Neural crest cell (in vitro differentiated cells): ENCODE results near the gene PLA2G4C. TPM values are rescaled to one million over a fixed set of nuclear protein-coding genes. Genes with fewer than 3 reads are reported as not detected.

Source experiments
- DNase-seq: peaks from one replicate; pipeline ENCODE4 v3.0.0; 2021; ENCODE audit warnings: low read depth, mixed read lengths, low spot score
- H3K27ac Mint-ChIP-seq: one replicate; pipeline ENCODE4 v1.8.0; 2021; ENCODE audit warnings: mild to moderate bottlenecking, mixed read lengths; ENCODE audit not compliant: unreplicated experiment
- H3K27me3 Mint-ChIP-seq: 2 replicates; pipeline ENCODE4 v1.8.0; 2021; ENCODE audit warnings: low read depth, mild to moderate bottlenecking, mixed read lengths
- H3K36me3 Mint-ChIP-seq: 2 replicates; pipeline ENCODE4 v1.8.0; 2021; ENCODE audit warnings: low read depth, mild to moderate bottlenecking, mixed read lengths
- H3K4me1 Mint-ChIP-seq: 2 replicates; pipeline ENCODE4 v1.8.0; 2021; ENCODE audit warnings: mixed read lengths
- H3K4me3 Mint-ChIP-seq: one replicate; pipeline ENCODE4 v1.8.0; 2021; ENCODE audit warnings: mild to moderate bottlenecking, mixed read lengths
- H3K9me3 Mint-ChIP-seq: 2 replicates; pipeline ENCODE4 v1.8.0; 2021; ENCODE audit warnings: mixed read lengths
- total RNA-seq: library from RNA; stranded (reverse); gene quantifications from 2 replicates; pipeline ENCODE4 v1.2.1, GENCODE V29; 2021
- TF ChIP-seq, protein P1 (sequence below): fragments of 200-600 bp; sonication (generic); conservative IDR thresholded peaks from 2 replicates; pipeline ENCODE4 v1.5.0; 2021; ENCODE audit warnings: antibody characterized with exemption, mild to moderate bottlenecking

Gene PLA2G4C
- total RNA-seq, 1 donor from 2014 or later, result 2.0 TPM

DNA sequence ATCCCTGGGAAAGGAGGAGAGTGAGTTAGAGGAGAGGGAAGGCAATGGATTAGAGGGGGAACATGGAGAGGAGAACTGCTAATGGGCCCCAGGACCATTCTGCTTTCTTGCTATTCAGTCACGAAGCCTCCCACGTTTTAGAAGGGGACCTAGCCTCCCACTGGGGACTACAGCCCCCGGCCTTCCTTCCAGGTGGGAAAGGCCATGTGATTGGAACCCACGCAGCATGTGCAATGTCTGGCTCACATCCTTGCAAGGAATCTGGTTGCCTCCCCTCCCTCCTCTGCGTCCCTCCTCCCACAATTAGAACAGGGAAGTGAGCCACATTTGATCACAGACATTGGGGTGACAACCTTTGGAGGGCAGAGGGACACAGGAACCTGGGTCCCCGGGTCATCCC lies 22.5 kb upstream of the PLA2G4C start:
- Mint-ChIP-seq H3K27me3 (no peaks in the 10 kb centered on the region), H3K36me3 (peaks cover 16% of the 10 kb centered on the region), H3K4me3 (no peak overlapping the region), H3K4me1 (no peaks in the 10 kb centered on the region), H3K27ac (no peak overlapping the region), H3K9me3 (no peaks in the 10 kb centered on the region)
- no peak for DNase-seq
- TF ChIP-seq, protein P1, sequence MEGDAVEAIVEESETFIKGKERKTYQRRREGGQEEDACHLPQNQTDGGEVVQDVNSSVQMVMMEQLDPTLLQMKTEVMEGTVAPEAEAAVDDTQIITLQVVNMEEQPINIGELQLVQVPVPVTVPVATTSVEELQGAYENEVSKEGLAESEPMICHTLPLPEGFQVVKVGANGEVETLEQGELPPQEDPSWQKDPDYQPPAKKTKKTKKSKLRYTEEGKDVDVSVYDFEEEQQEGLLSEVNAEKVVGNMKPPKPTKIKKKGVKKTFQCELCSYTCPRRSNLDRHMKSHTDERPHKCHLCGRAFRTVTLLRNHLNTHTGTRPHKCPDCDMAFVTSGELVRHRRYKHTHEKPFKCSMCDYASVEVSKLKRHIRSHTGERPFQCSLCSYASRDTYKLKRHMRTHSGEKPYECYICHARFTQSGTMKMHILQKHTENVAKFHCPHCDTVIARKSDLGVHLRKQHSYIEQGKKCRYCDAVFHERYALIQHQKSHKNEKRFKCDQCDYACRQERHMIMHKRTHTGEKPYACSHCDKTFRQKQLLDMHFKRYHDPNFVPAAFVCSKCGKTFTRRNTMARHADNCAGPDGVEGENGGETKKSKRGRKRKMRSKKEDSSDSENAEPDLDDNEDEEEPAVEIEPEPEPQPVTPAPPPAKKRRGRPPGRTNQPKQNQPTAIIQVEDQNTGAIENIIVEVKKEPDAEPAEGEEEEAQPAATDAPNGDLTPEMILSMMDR, result no peak

DNA sequence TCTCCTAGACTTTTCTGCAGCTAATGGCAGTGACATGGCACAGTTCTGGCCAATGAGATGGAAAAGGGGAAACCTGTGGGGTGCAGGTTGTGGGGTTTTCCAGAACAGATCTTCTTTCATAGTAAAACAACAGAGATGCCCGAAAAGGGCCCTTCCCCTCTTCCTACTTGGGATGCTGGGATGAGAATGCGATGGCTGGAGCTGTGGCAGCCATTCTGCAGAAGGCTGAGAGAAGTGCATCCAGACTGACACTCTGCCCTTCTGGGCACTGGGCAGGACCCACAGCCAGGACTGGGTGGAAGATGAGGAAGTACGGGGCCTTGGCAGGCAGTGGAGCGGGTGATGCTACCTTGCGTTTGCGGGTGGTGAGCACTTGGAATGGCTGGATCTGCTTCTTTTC lies 16.9 kb upstream of the PLA2G4C start:
- Mint-ChIP-seq H3K9me3 (no peaks in the 10 kb centered on the region), H3K4me1 (peaks cover 14% of the 10 kb centered on the region), H3K27ac (no peak overlapping the region), H3K36me3 (peaks cover 38% of the 10 kb centered on the region), H3K4me3 (no peak overlapping the region), H3K27me3 (no peaks in the 10 kb centered on the region)
- TF ChIP-seq, protein P1, result no peak
- no peak for DNase-seq

DNA sequence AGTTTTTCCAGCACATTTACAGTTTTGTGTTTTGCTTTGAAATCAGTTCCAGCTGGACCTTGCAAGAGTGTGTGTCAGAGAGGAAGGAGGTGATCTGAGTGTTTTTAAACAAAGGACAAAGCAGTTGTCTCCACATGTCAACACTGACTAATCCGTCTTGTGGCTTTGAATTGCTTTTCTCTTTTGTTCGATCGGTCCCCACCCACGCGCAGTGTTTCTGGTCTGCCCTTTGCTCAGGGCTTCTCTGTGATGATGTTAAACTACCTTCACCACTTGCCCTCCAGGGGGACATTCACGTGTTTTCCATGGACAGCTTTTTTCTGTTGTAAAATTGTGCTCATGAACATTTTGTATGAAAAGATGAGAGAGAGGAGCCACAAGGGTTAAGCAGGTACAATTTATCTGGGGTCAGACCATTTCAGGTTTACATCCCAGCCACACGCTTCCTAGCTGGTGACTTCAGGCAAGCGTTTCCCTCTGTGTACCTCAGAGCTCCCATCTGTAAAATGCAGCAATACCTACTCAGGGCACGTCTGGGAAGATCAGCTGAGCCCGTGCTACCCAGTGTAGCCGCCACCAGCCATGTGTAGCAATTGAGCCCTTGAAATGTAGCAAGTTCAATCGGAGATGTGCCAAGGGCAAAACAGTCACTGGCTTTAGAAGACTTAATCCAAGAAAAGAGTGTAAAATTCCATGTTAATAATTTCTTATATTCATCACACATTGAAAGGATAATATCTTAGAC lies 13.5 kb upstream of the PLA2G4C start:
- Mint-ChIP-seq H3K4me1 (peaks cover 22% of the 10 kb centered on the region), H3K27ac (peak overlapping the region; percentile 30)

DNA sequence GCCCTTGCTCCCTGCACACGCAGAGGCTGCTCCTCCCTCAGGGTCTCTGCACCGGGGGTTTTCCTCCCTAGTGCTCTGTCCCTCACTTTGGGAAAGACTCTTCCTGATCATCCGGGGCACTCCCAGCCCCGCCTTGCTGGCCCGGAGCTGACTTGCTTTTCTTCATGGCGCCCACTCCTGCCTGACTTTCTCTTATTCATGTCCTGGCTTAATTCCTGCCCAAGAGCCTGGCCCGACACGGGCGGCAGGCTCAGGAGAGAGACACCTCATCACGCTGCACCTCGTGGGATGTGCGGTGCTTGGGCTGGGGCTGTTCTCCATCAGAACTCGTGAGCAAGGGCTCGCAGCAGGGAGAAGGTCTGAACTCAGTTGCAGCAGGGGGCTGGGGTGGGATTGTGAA lies 11.8 kb upstream of the PLA2G4C start:
- Mint-ChIP-seq H3K36me3 (peaks cover 41% of the 10 kb centered on the region), H3K4me3 (no peak overlapping the region), H3K9me3 (no peaks in the 10 kb centered on the region), H3K27me3 (peaks cover 2% of the 10 kb centered on the region), H3K4me1 (peaks cover 22% of the 10 kb centered on the region), H3K27ac (no peak overlapping the region)
- DNase-seq, result no peak
- TF ChIP-seq, protein P1, result no peak

More for the DNA sequence above, 13.5 kb upstream of the PLA2G4C start:
- peaks cover 47% of the 10 kb centered on the region for H3K36me3 Mint-ChIP-seq
- peaks cover 2% of the 10 kb centered on the region for H3K27me3 Mint-ChIP-seq
- DNase-seq, result peak; percentile 32
- H3K4me3 Mint-ChIP-seq, result no peak overlapping the region
- TF ChIP-seq, protein P1, result peak; percentile 50
- H3K9me3 Mint-ChIP-seq, result no peaks in the 10 kb centered on the region

DNA sequence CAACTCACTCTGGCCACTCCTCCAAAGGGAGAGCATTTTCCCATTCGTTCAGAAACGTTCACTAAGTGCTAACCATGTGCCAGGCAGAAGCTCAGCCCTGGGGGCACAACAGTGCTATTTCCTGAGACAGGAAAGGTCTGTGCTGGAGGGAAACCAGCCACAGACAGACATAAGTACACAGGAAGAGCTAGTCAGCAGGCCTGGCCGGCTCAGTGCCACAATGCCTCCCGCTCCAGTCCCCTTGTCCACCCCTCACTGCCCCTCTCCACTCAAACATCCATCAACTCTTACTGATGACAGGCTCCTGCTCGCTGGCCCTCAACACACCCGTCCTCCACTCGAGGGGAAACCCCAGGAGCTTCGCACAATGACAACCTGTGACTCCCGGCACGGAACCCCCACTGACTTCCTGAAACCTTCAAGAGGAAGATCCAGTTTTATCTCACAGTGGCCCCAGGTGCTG lies 11.3 kb upstream of the PLA2G4C start:
- H3K36me3 Mint-ChIP-seq, result peaks cover 37% of the 10 kb centered on the region
- H3K4me1 Mint-ChIP-seq, result peaks cover 22% of the 10 kb centered on the region
- H3K27me3 Mint-ChIP-seq, result peaks cover 2% of the 10 kb centered on the region
- H3K4me3 Mint-ChIP-seq, result no peak overlapping the region
- H3K9me3 Mint-ChIP-seq, result no peaks in the 10 kb centered on the region
- TF ChIP-seq, protein P1, result no peak
- no peak overlapping the region for H3K27ac Mint-ChIP-seq
- DNase-seq, result no peak
